GM12892 (cell line): Measurements from ENCODE around the gene AKT1S1.

ENCODE experiments used
- POLR2A ChIP-seq: IDR thresholded peaks from 2 replicates; pipeline ENCODE4 v1.6.1; 2011; ENCODE audit warnings: low read depth, low read length, control low read depth
- POLR2AphosphoS5 ChIP-seq: IDR thresholded peaks from 2 replicates; pipeline ENCODE4 v1.6.1; 2011; ENCODE audit warnings: low read depth, low read length, control low read depth
- TAF1 ChIP-seq: IDR thresholded peaks from 2 replicates; pipeline ENCODE4 v1.6.1; 2011; ENCODE audit warnings: low read depth, mild to moderate bottlenecking, control low read depth, low read length, borderline replicate concordance

GRCh38 chr19:49911381-49912145, 34.4 kb upstream of the AKT1S1 start:
- TF ChIP-seq POLR2A (peak; percentile 75), POLR2AphosphoS5 (peak; percentile 84), TAF1 (no peak)
